Measurements from ENCODE around the gene USF1. TPM values are rescaled to one million over a fixed set of nuclear protein-coding genes. Genes with fewer than 3 reads are reported as not detected.

The USF1 gene
- total RNA-seq, 2 donors from 2014 or later = 72.2 to 77.4 TPM

GRCh38 chr1:161083748-161084596, 38.2 kb upstream of the USF1 start:
- DNase-seq (ENCODE audit: low spot score) = no peak
- H3K4me1 Mint-ChIP-seq (ENCODE audit: low read depth in 2 of 2) = peaks cover 0 to 12% of the 10 kb centered on the region in 2 donors
- H3K4me3 Mint-ChIP-seq = no peak overlapping the region
- peak overlapping the region in 1 of 2 donors; percentile 4 for H3K27ac Mint-ChIP-seq
- no peaks in the 10 kb centered on the region for H3K9me3 Mint-ChIP-seq
- no peak for ATAC-seq
- H3K27me3 Mint-ChIP-seq = no peaks in the 10 kb centered on the region
- H3K36me3 Mint-ChIP-seq = no peaks in the 10 kb centered on the region

- H3K4me1 Mint-ChIP-seq (ENCODE audit: low read depth in 2 of 2) = peaks cover 0 to 12% of the 10 kb centered on the region in 2 donors
- H3K9me3 Mint-ChIP-seq = no peaks in the 10 kb centered on the region
- no peaks in the 10 kb centered on the region for H3K36me3 Mint-ChIP-seq
- no peak overlapping the region for H3K4me3 Mint-ChIP-seq
- H3K27me3 Mint-ChIP-seq = no peaks in the 10 kb centered on the region
- DNase-seq (ENCODE audit: low spot score) (peak; percentile 79), ATAC-seq (peak; percentile 88 to 90)
- H3K27ac Mint-ChIP-seq = peak overlapping the region in 1 of 2 donors; percentile 47
These were observed 37.4 kb upstream of the USF1 start for GRCh38 chr1:161082996-161083747.

- H3K4me1 Mint-ChIP-seq (ENCODE audit: low read depth in 2 of 2) = peaks cover 0 to 12% of the 10 kb centered on the region in 2 donors
- H3K9me3 Mint-ChIP-seq = no peaks in the 10 kb centered on the region
- H3K27me3 Mint-ChIP-seq = no peaks in the 10 kb centered on the region
- ATAC-seq (no peak), DNase-seq (ENCODE audit: low spot score) (no peak)
- H3K27ac Mint-ChIP-seq = peak overlapping the region in 1 of 2 donors; percentile 47
- no peak overlapping the region for H3K4me3 Mint-ChIP-seq
- no peaks in the 10 kb centered on the region for H3K36me3 Mint-ChIP-seq
These were observed 36.7 kb upstream of the USF1 start for GRCh38 chr1:161082483-161082882.

GRCh38 chr1:161081519-161081918, 35.7 kb upstream of the USF1 start:
- peaks cover 0 to 12% of the 10 kb centered on the region in 2 donors for H3K4me1 Mint-ChIP-seq (ENCODE audit: low read depth in 2 of 2)
- H3K4me3 Mint-ChIP-seq = no peak overlapping the region
- no peaks in the 10 kb centered on the region for H3K27me3 Mint-ChIP-seq
- H3K36me3 Mint-ChIP-seq = no peaks in the 10 kb centered on the region
- ATAC-seq = no peak
- H3K9me3 Mint-ChIP-seq = no peaks in the 10 kb centered on the region
- DNase-seq (ENCODE audit: low spot score) = no peak
- peak overlapping the region in 1 of 2 donors; percentile 30 for H3K27ac Mint-ChIP-seq

- no peaks in the 10 kb centered on the region for H3K27me3 Mint-ChIP-seq
- no peak for ATAC-seq
- DNase-seq (ENCODE audit: low spot score) = no peak
- no peaks in the 10 kb centered on the region for H3K9me3 Mint-ChIP-seq
- no peak overlapping the region for H3K27ac Mint-ChIP-seq
- no peaks in the 10 kb centered on the region for H3K36me3 Mint-ChIP-seq
- no peak overlapping the region for H3K4me3 Mint-ChIP-seq
- H3K4me1 Mint-ChIP-seq (ENCODE audit: low read depth in 2 of 2) = peaks cover 0 to 12% of the 10 kb centered on the region in 2 donors
These were observed 34.9 kb upstream of the USF1 start for GRCh38 chr1:161080441-161081405.

- Mint-ChIP-seq H3K4me3 (no peak overlapping the region), H3K4me1 (ENCODE audit: low read depth in 2 of 2) (peaks cover under 1 to 14% of the 10 kb centered on the region in 2 donors), H3K36me3 (no peaks in the 10 kb centered on the region), H3K9me3 (no peaks in the 10 kb centered on the region), H3K27me3 (no peaks in the 10 kb centered on the region), H3K27ac (peak overlapping the region in 1 of 2 donors; percentile 47)
- DNase-seq (ENCODE audit: low spot score) = no peak
- no peak for ATAC-seq
These were observed 33.8 kb upstream of the USF1 start for GRCh38 chr1:161079436-161080110.

- H3K27me3 Mint-ChIP-seq = no peaks in the 10 kb centered on the region
- no peak overlapping the region for H3K27ac Mint-ChIP-seq
- no peaks in the 10 kb centered on the region for H3K9me3 Mint-ChIP-seq
- ATAC-seq (no peak), DNase-seq (ENCODE audit: low spot score) (no peak)
- H3K4me3 Mint-ChIP-seq = no peak overlapping the region
- peaks cover 5 to 15% of the 10 kb centered on the region in 2 donors for H3K4me1 Mint-ChIP-seq (ENCODE audit: low read depth in 2 of 2)
- H3K36me3 Mint-ChIP-seq = no peaks in the 10 kb centered on the region
These were observed 31.6 kb upstream of the USF1 start for GRCh38 chr1:161077426-161077825.

- no peaks in the 10 kb centered on the region for H3K9me3 Mint-ChIP-seq
- no peak overlapping the region for H3K27ac Mint-ChIP-seq
- no peaks in the 10 kb centered on the region for H3K27me3 Mint-ChIP-seq
- ATAC-seq = no peak
- no peaks in the 10 kb centered on the region for H3K36me3 Mint-ChIP-seq
- no peak for DNase-seq (ENCODE audit: low spot score)
- no peak overlapping the region for H3K4me3 Mint-ChIP-seq
- H3K4me1 Mint-ChIP-seq (ENCODE audit: low read depth in 2 of 2) = peaks cover 13 to 21% of the 10 kb centered on the region in 2 donors
These were observed 30.6 kb upstream of the USF1 start for GRCh38 chr1:161076410-161076809.

- Mint-ChIP-seq H3K36me3 (no peaks in the 10 kb centered on the region), H3K27me3 (no peaks in the 10 kb centered on the region), H3K4me3 (no peak overlapping the region), H3K9me3 (no peaks in the 10 kb centered on the region), H3K27ac (peak overlapping the region in 1 of 2 donors; percentile 17), H3K4me1 (ENCODE audit: low read depth in 2 of 2) (peaks cover 28% of the 10 kb centered on the region in 2 donors)
- no peak for ATAC-seq
- DNase-seq (ENCODE audit: low spot score) = no peak
These were observed 29.0 kb upstream of the USF1 start for GRCh38 chr1:161074676-161075368.

- Mint-ChIP-seq H3K36me3 (no peaks in the 10 kb centered on the region), H3K9me3 (no peaks in the 10 kb centered on the region), H3K27ac (peak overlapping the region in 1 of 2 donors; percentile 17), H3K4me1 (ENCODE audit: low read depth in 2 of 2) (peaks cover 32 to 37% of the 10 kb centered on the region in 2 donors), H3K27me3 (no peaks in the 10 kb centered on the region), H3K4me3 (no peak overlapping the region)
- no peak for DNase-seq (ENCODE audit: low spot score)
- no peak for ATAC-seq
These were observed 27.8 kb upstream of the USF1 start for GRCh38 chr1:161073474-161074121.

- Mint-ChIP-seq H3K4me3 (no peak overlapping the region), H3K27ac (peak overlapping the region; percentile 56 to 84), H3K9me3 (no peaks in the 10 kb centered on the region), H3K4me1 (ENCODE audit: low read depth in 2 of 2) (peaks cover 39 to 44% of the 10 kb centered on the region in 2 donors), H3K36me3 (no peaks in the 10 kb centered on the region), H3K27me3 (no peaks in the 10 kb centered on the region)
- ATAC-seq (no peak), DNase-seq (ENCODE audit: low spot score) (no peak)
These were observed 27.1 kb upstream of the USF1 start for GRCh38 chr1:161072751-161073449.
